Skeletal muscle satellite cell (primary cell): ENCODE results near the gene SPATC1L.
"Not testable (repeated sequence)": the region's sequence is repeated elsewhere in the genome, so short reads cannot be mapped to it uniquely, and the experiment has no call there.

ENCODE experiments used
- H3K27me3 ChIP-seq: 2 replicates; pipeline ENCODE4 v1.7.0; 2013; ENCODE audit warnings: low read length; ENCODE audit not compliant: control insufficient read depth, insufficient read depth
- H3K36me3 ChIP-seq: 2 replicates; pipeline ENCODE4 v1.7.0; 2013; ENCODE audit warnings: mild to moderate bottlenecking, control low read depth, low read length; ENCODE audit not compliant: insufficient read depth
- H3K4me1 ChIP-seq: 2 replicates; pipeline ENCODE4 v1.7.0; 2013; ENCODE audit warnings: low read length; ENCODE audit not compliant: control insufficient read depth, insufficient read depth
- H3K4me2 ChIP-seq: 2 replicates; pipeline ENCODE4 v1.7.0; 2013; ENCODE audit warnings: mild to moderate bottlenecking, low read length
- H3K4me3 ChIP-seq: 2 replicates; pipeline ENCODE4 v1.7.0; 2013; ENCODE audit warnings: low read length
- H3K9ac ChIP-seq: 2 replicates; pipeline ENCODE4 v1.7.0; 2013; ENCODE audit warnings: mild to moderate bottlenecking, low read depth, low read length, moderate library complexity
- H3K9me3 ChIP-seq: replicated peaks from 2 replicates; pipeline ENCODE4 v1.7.0; 2013; ENCODE audit warnings: mild to moderate bottlenecking, control low read depth, low read length

Gene SPATC1L

DNA sequence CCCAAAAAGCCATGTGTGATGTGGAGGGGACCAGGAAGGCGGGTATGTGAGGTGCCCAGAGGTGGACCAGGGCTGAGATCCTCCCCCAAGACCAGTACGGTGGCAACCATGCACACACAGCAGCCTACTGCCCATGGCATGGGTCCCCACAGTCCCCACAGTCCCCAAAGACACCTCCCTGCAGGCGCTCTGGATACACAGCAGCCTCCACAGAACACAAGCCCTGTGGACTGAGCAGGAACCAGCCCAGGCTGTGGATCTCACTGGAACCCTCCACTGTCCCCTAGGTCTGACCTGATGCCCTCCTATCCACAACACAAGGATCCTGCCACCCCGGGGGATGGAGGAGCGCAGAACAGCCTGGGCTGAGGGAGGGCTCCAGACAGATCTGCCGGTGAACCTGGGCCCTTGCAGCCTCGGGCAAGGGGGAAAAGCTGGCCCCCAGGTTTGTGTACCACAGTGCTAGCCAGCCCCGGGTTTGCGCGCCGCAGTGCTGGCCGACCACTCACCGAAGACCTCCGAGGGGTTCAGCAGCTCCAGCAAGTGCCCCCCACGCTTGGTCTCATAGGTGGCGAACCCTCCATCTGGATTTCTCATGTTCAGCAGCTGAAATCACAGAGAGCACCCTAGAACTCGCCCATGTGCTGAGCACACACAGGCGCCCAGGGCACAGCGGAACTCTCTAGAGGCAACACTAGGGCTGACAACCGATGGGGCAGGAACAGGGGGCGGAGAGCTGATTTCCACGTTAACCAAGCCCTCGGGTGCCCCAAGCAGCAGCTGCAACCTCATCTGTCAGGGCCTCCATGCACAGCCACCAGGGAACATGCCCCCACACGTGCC lies 22.1 kb upstream of the SPATC1L start:
- Histone ChIP-seq H3K4me3 (no peak overlapping the region), H3K4me1 (no peaks in the 10 kb centered on the region), H3K36me3 (peaks cover 71% of the 10 kb centered on the region), H3K9me3 (no peaks in the 10 kb centered on the region), H3K9ac (no peak overlapping the region), H3K27me3 (no peaks in the 10 kb centered on the region), H3K4me2 (no peak overlapping the region)

GRCh38 chr21:46205766-46206162 lies 21.5 kb upstream of the SPATC1L start:
- peaks cover 72% of the 10 kb centered on the region for H3K36me3 ChIP-seq
- no peak overlapping the region for H3K4me3 ChIP-seq
- no peak overlapping the region for H3K4me2 ChIP-seq
- no peaks in the 10 kb centered on the region for H3K9me3 ChIP-seq
- no peaks in the 10 kb centered on the region for H3K27me3 ChIP-seq
- H3K4me1 ChIP-seq: no peaks in the 10 kb centered on the region
- no peak overlapping the region for H3K9ac ChIP-seq

GRCh38 chr21:46205166-46205565 lies 20.9 kb upstream of the SPATC1L start:
- Histone ChIP-seq H3K36me3 (peaks cover 71% of the 10 kb centered on the region), H3K4me3 (no peak overlapping the region), H3K27me3 (no peaks in the 10 kb centered on the region), H3K4me2 (no peak overlapping the region), H3K4me1 (no peaks in the 10 kb centered on the region), H3K9ac (no peak overlapping the region), H3K9me3 (no peaks in the 10 kb centered on the region)

- Histone ChIP-seq H3K4me1 (no peaks in the 10 kb centered on the region), H3K9ac (no peak overlapping the region), H3K4me2 (no peak overlapping the region), H3K36me3 (peaks cover 64% of the 10 kb centered on the region), H3K4me3 (no peak overlapping the region), H3K27me3 (no peaks in the 10 kb centered on the region), H3K9me3 (no peaks in the 10 kb centered on the region)
These were observed 18.9 kb upstream of the SPATC1L start for GRCh38 chr21:46203203-46203600.

DNA sequence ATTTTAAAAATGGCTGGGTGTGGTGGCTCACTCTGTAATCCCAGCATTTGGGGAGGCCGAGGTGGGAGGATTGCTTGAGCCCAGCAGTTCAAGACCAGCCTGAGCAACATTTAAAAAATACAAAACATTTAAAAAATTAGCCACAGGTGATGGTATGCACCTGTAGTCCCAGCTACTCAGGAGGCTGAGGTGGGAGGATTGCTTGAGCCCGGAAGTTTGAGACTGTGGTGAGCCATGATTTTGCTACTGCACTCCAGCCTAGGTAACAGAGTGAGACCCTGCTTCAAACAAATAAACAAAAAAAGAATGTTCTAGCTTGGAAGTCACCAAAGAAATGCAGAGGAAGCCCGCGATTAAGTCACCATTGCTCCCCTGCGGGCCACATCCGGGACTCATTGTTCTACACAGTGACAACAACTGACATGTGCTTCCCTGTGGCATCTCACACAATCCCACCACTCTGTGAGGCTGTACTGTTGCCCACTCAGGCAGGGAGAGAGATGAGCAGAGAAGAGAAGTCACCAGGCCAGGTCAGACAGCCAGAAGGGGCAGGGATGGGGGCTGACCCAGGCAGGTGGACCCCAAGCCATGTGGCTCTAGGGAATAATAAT lies 18.4 kb upstream of the SPATC1L start:
- Histone ChIP-seq H3K9ac (no peak overlapping the region), H3K27me3 (no peaks in the 10 kb centered on the region), H3K9me3 (no peaks in the 10 kb centered on the region), H3K4me2 (no peak overlapping the region), H3K4me1 (no peaks in the 10 kb centered on the region), H3K36me3 (peaks cover 59% of the 10 kb centered on the region), H3K4me3 (no peak overlapping the region)

DNA sequence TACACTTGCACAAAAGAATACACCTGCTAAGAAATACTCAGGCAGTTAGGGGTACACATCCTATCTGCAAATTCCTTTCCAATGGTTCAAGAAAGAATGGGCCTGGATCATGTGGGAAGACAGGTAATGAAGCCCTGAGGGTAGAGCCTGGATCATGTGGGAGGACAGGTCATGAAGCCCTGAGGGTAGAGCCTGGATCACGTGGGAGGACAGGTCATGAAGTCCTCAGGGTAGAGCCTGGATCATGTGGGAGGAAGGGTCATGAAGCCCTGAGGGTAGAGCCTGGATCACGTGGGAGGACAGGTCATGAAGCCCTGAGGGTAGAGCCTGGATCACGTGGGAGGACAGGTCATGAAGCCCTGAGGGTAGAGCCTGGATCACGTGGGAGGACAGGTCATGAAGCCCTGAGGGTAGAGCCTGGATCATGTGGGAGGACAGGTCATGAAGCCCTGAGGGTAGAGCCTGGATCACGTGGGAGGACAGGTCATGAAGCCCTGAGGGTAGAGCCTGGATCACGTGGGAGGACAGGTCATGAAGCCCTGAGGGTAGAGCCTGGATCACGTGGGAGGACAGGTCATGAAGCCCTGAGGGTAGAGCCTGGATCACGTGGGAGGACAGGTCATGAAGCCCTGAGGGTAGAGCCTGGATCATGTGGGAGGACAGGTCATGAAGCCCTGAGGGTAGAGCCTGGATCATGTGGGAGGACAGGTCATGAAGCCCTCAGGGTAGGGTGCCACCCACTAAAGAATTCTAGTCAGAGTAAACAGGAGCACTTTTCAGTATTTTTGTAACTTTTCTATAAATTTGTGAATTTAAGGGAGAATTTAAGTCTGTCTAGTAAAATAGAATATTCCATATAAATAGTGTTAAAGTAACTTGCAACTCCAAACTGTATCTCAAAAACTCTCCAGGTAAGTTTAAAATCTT lies 16.9 kb upstream of the SPATC1L start:
- H3K36me3 ChIP-seq: peaks cover 60% of the 10 kb centered on the region
- not testable (repeated sequence) for H3K4me1 ChIP-seq, H3K9me3 ChIP-seq, H3K9ac ChIP-seq, H3K4me2 ChIP-seq, H3K27me3 ChIP-seq, H3K4me3 ChIP-seq

- H3K4me1 ChIP-seq: no peaks in the 10 kb centered on the region
- H3K4me3 ChIP-seq: no peak overlapping the region
These were observed 15.4 kb upstream of the SPATC1L start for GRCh38 chr21:46199436-46200373.

GRCh38 chr21:46196733-46197132 lies 12.5 kb upstream of the SPATC1L start:
- Histone ChIP-seq H3K4me1 (peaks cover under 1% of the 10 kb centered on the region), H3K9me3 (no peaks in the 10 kb centered on the region), H3K36me3 (peaks cover 62% of the 10 kb centered on the region), H3K27me3 (no peaks in the 10 kb centered on the region), H3K4me3 (no peak overlapping the region), H3K9ac (no peak overlapping the region), H3K4me2 (no peak overlapping the region)

More at GRCh38 chr21:46199436-46200373, 15.4 kb upstream of the SPATC1L start:
- Histone ChIP-seq H3K27me3 (no peaks in the 10 kb centered on the region), H3K9me3 (no peaks in the 10 kb centered on the region), H3K36me3 (peaks cover 60% of the 10 kb centered on the region), H3K4me2 (no peak overlapping the region), H3K9ac (no peak overlapping the region)

GRCh38 chr21:46195595-46196195 lies 11.4 kb upstream of the SPATC1L start:
- Histone ChIP-seq H3K9me3 (no peaks in the 10 kb centered on the region), H3K4me1 (peaks cover 11% of the 10 kb centered on the region), H3K9ac (no peak overlapping the region), H3K4me2 (no peak overlapping the region), H3K4me3 (no peak overlapping the region), H3K36me3 (peaks cover 64% of the 10 kb centered on the region), H3K27me3 (no peaks in the 10 kb centered on the region)
